Measurements from ENCODE around the gene HELQ. TPM values are rescaled to one million over a fixed set of nuclear protein-coding genes. Genes with fewer than 3 reads are reported as not detected.
A peak's percentile ranks its signal among the peaks of the same experiment; 100 is the strongest.

The HELQ gene
- total and polyA plus RNA-seq, 2 of the 13 experiments (the other 11 are each of a cell fraction or from before 2014, with no cell fraction given) = 6.6 to 10.8 TPM

- TF ChIP-seq CENPX (CRISPR knock-in tag; IDR thresholded peaks at IDR 0.05) = no peak
- TF ChIP-seq NCOA2 (CRISPR knock-in tag; IDR thresholded peaks at IDR 0.05) = peak; percentile 68
- TF ChIP-seq PITX1 (CRISPR knock-in tag; IDR thresholded peaks at IDR 0.05) = peak; percentile 72; the same call in 1 of the 2 replicates
- peak; percentile 36; the same call in 1 of the 2 replicates for TF ChIP-seq ZBTB38 (CRISPR knock-in tag; IDR thresholded peaks at IDR 0.05)
- peak; percentile 94 for TF ChIP-seq ZFP1 (CRISPR knock-in tag; IDR thresholded peaks at IDR 0.05)
- TF ChIP-seq HOMEZ (CRISPR knock-in tag; IDR thresholded peaks at IDR 0.05; ENCODE audit: low read depth) = peak; percentile 92
- TF ChIP-seq ARID2 (CRISPR knock-in tag; IDR thresholded peaks at IDR 0.05; ENCODE audit: borderline replicate concordance) = peak; percentile 90
- peak; percentile 89 for TF ChIP-seq BRD4 (CRISPR knock-in tag; IDR thresholded peaks at IDR 0.05)
- TF ChIP-seq FOXP1 (IDR thresholded peaks at IDR 0.05) = no peak
- 0 out of 2 replicates have a peak, but pooled peaks have one; percentile 22 for TF ChIP-seq FOXP1 (CRISPR knock-in tag; IDR thresholded peaks at IDR 0.05)
- no peak for TF ChIP-seq SNRNP70 (IDR thresholded peaks at IDR 0.05; ENCODE audit: low read depth, low read length)
- TF ChIP-seq ZNF430 (CRISPR knock-in tag; IDR thresholded peaks at IDR 0.05) = 0 out of 2 replicates have a peak, but pooled peaks have one; percentile 55
- 0 out of 2 replicates have a peak, but pooled peaks have one; percentile 7 for TF ChIP-seq ZFP37 (CRISPR knock-in tag; IDR thresholded peaks at IDR 0.05; ENCODE audit: borderline replicate concordance)
- TF ChIP-seq HMG20B (CRISPR knock-in tag; conservative IDR thresholded peaks at IDR 0.05) = peak; percentile 50
- TF ChIP-seq ATM (IDR thresholded peaks at IDR 0.05; ENCODE audit: borderline replicate concordance) = no peak
- peak; percentile 80 for TF ChIP-seq ZNF883 (CRISPR knock-in tag; IDR thresholded peaks at IDR 0.05; ENCODE audit: not compliant biosample characterization)
- peak; percentile 89 for TF ChIP-seq ZNF331 (CRISPR knock-in tag; IDR thresholded peaks at IDR 0.05)
- TF ChIP-seq IRF2 (CRISPR knock-in tag; IDR thresholded peaks at IDR 0.05) = peak; percentile 95
- no peak for TF ChIP-seq SP1 (IDR thresholded peaks at IDR 0.05)
- TF ChIP-seq SP1 (CRISPR knock-in tag; IDR thresholded peaks at IDR 0.05) = peak; percentile 91
- TF ChIP-seq SSRP1 (CRISPR knock-in tag; IDR thresholded peaks at IDR 0.05) = peak; percentile 38; the same call in 1 of the 2 replicates
- TF ChIP-seq TFAP4 (IDR thresholded peaks at IDR 0.05; ENCODE audit: borderline replicate concordance, low read depth) = peak; percentile 46; the same call in 1 of the 2 replicates
- peak; percentile 72; the same call in 1 of the 2 replicates for TF ChIP-seq MEIS2 (CRISPR knock-in tag; IDR thresholded peaks at IDR 0.05)
- peak; percentile 22 for TF ChIP-seq ZNF18 (CRISPR knock-in tag; IDR thresholded peaks at IDR 0.05; ENCODE audit: insufficient replicate concordance)
- peak; percentile 86 for TF ChIP-seq SMAD1 (CRISPR knock-in tag; IDR thresholded peaks at IDR 0.05; ENCODE audit: borderline replicate concordance, low read depth)
- peak; percentile 73 for TF ChIP-seq ZNF878 (CRISPR knock-in tag; IDR thresholded peaks at IDR 0.05)
- no peak for TF ChIP-seq ZNF777 (CRISPR knock-in tag; IDR thresholded peaks at IDR 0.05)
- TF ChIP-seq SNAPC5 (CRISPR knock-in tag; IDR thresholded peaks at IDR 0.05; ENCODE audit: borderline replicate concordance) = peak; percentile 70; the same call in 1 of the 2 replicates
- TF ChIP-seq RFX3 (CRISPR knock-in tag; IDR thresholded peaks at IDR 0.05) = peak; percentile 10; the same call in 1 of the 2 replicates
Observed at GRCh38 chr4:83455281-83456183, at the start of gene HELQ, which contains the start of gene MRPS18C (continued).
